GM13976 (cell line): ENCODE results near the gene DTL.

Source experiments
- DNase-seq: peaks from one replicate; pipeline ENCODE4 v3.0.0; 2012; ENCODE audit warnings: low spot score
- CTCF ChIP-seq: IDR thresholded peaks from 2 replicates; pipeline ENCODE4 v1.5.1; 2012; ENCODE audit warnings: borderline replicate concordance, mild to moderate bottlenecking; ENCODE audit not compliant: insufficient read depth; ENCODE audit errors: extremely low read depth, missing control alignments, control extremely low read depth
- in situ Hi-C: fragments of 300-500 bp; cut with MboI; formaldehyde crosslinking; loops from one replicate; pipeline ENCODE4 v1.12.0; 2022; ENCODE audit warnings: low sequenced_read_pairs, mixed read lengths, inconsistent platforms; ENCODE audit not compliant: unreplicated experiment

The DTL gene

GRCh38 chr1:212138457-212138856, 102.9 kb downstream of the DTL start:
- in situ Hi-C loops = no loop called here
- no peak for TF ChIP-seq CTCF
- DNase-seq = no peak

- no peak for TF ChIP-seq CTCF
- no peak for DNase-seq
- in situ Hi-C loops = no loop called here
Observed at GRCh38 chr1:212139526-212140135, 104.1 kb downstream of the DTL start.

- in situ Hi-C loops = no loop called here
- no peak for TF ChIP-seq CTCF
- DNase-seq = no peak
Observed at GRCh38 chr1:212141404-212141803, 105.9 kb downstream of the DTL start.

GRCh38 chr1:212142883-212143530, 107.5 kb downstream of the DTL start:
- no peak for TF ChIP-seq CTCF
- no peak for DNase-seq
- in situ Hi-C loops = no loop called here

- in situ Hi-C loops = no loop called here
- DNase-seq = no peak
- TF ChIP-seq CTCF = no peak
Observed at GRCh38 chr1:212147581-212148033, 112.1 kb downstream of the DTL start.

GRCh38 chr1:212149566-212149965, 114.0 kb downstream of the DTL start:
- in situ Hi-C loops = no loop called here
- no peak for TF ChIP-seq CTCF
- DNase-seq = no peak
